Endothelial cell of umbilical vein (primary cell): ENCODE data around the gene AKAP6. TPM values are rescaled to one million over a fixed set of nuclear protein-coding genes. Genes with fewer than 3 reads are reported as not detected.
"Not testable (repeated sequence)": the region's sequence is repeated elsewhere in the genome, so short reads cannot be mapped to it uniquely, and the experiment has no call there.

Experiments used
- BruUV-seq: library from RNA; stranded (reverse); fragments of 400-500 nt; replicated peaks from 2 replicates; lab custom pipeline; 2021; lab: Mats Ljungman, UMichigan
- CTCF ChIA-PET: fragments of 300-600, 350-600 bp; sonication (Branson Sonifier 250); formaldehyde crosslinking; loops from one replicate; lab custom pipeline; 2021; ENCODE audit warnings: antibody characterized with exemption, inconsistent platforms; lab: Charles Lee
- POLR2A ChIA-PET: fragments of 300-600, 350-600 bp; sonication (Branson Sonifier 250); formaldehyde crosslinking; loops from one replicate; lab custom pipeline; 2021; ENCODE audit warnings: antibody characterized with exemption, inconsistent platforms; lab: Charles Lee
- DNase-seq: peaks from one replicate; pipeline ENCODE4 v3.0.0-alpha.2; 2011; ENCODE audit warnings: low read depth, low spot score
- FAIRE-seq: peaks from 2 replicates; lab custom pipeline; 2011; peaks lifted over from hg19 to GRCh38; lab: Jason Lieb, UNC
- H2AFZ ChIP-seq: 2 replicates; pipeline ENCODE4 v1.6.0; 2012; ENCODE audit warnings: low read depth, low read length, control low read depth, inconsistent platforms
- H3K27ac ChIP-seq: 2 replicates; pipeline ENCODE4 v1.5.1; 2011; ENCODE audit warnings: low read depth, mild to moderate bottlenecking, control low read depth, low read length, moderate library complexity; ENCODE audit not compliant: insufficient read depth
- H3K27me3 ChIP-seq, 2 experiments: 2 replicates each; pipeline versions ENCODE4 v1.6.0 to v1.6.1; 2011; ENCODE audit warnings: low read length in 2 of 2, mixed read lengths in 1 of 2; ENCODE audit not compliant: control insufficient read depth in 2 of 2, insufficient read depth in 2 of 2
- H3K36me3 ChIP-seq, 2 experiments: 2 replicates in 1 of 2; 3 replicates in 1 of 2; pipeline ENCODE4 v1.5.1; 2011; ENCODE audit warnings: low read length in 2 of 2, mild to moderate bottlenecking in 1 of 2, moderate library complexity in 1 of 2; ENCODE audit not compliant: control insufficient read depth in 2 of 2, insufficient read depth in 2 of 2; ENCODE audit errors: extremely low read depth in 1 of 2
- H3K4me1 ChIP-seq: 3 replicates; pipeline ENCODE4 v1.5.1; 2011; ENCODE audit warnings: mild to moderate bottlenecking, low read length; ENCODE audit not compliant: control insufficient read depth, insufficient read depth; ENCODE audit errors: extremely low read depth
- H3K4me2 ChIP-seq: 2 replicates; pipeline ENCODE4 v1.6.1; 2011; ENCODE audit warnings: low read length, control low read depth, mixed read lengths; ENCODE audit not compliant: insufficient read depth
- H3K4me3 ChIP-seq, 3 experiments: fragments of 200-600 bp in 1 of 3; sonication (generic), shearing (Covaris generic) in 1 of 3; replicated peaks in 1 of 3; 2 replicates each; pipeline ENCODE4 v1.5.1; 2011 to 2016; ENCODE audit warnings: control low read depth in 3 of 3, low read length in 3 of 3, mild to moderate bottlenecking in 2 of 3, inconsistent platforms in 1 of 3, low read depth in 1 of 3, moderate library complexity in 1 of 3; ENCODE audit not compliant: insufficient read depth in 1 of 3
- H3K79me2 ChIP-seq: 2 replicates; pipeline ENCODE4 v1.6.0; 2012; ENCODE audit warnings: low read length, inconsistent platforms; ENCODE audit not compliant: control insufficient read depth, insufficient read depth
- H3K9ac ChIP-seq: replicated peaks from 2 replicates; pipeline ENCODE3; 2011; ENCODE audit warnings: low read length, control low read depth; ENCODE audit not compliant: insufficient read depth; ENCODE audit errors: extremely low read depth
- H3K9me1 ChIP-seq: replicated peaks from 3 replicates; pipeline ENCODE4 v1.6.0; 2011; ENCODE audit warnings: mild to moderate bottlenecking, low read length; ENCODE audit not compliant: control insufficient read depth, insufficient read depth; ENCODE audit errors: extremely low read depth
- H3K9me3 ChIP-seq: replicated peaks from 2 replicates; pipeline ENCODE4 v1.5.1; 2012; ENCODE audit warnings: low read length, inconsistent platforms; ENCODE audit not compliant: control insufficient read depth, insufficient read depth
- H4K20me1 ChIP-seq: replicated peaks from 2 replicates; pipeline ENCODE3; 2011; ENCODE audit warnings: mild to moderate bottlenecking, low read length; ENCODE audit not compliant: control insufficient read depth, insufficient read depth; ENCODE audit errors: extremely low read depth
- CTCF ChIP-seq, 2 donors: IDR thresholded peaks; 1 replicate in 1 of 2; 2 replicates in 1 of 2; pipeline ENCODE4 v1.5.1; 2011; ENCODE audit warnings: low read length in 2 of 2, mild to moderate bottlenecking in 2 of 2, moderate library complexity in 2 of 2, control low read depth in 1 of 2, inconsistent platforms in 1 of 2, low read depth in 1 of 2; ENCODE audit not compliant: insufficient read depth in 1 of 2; ENCODE audit errors: extremely low read depth in 1 of 2
- EZH2 ChIP-seq: IDR thresholded peaks from 2 replicates; pipeline ENCODE4 v1.6.1; 2012; ENCODE audit warnings: borderline replicate concordance, low read depth, mild to moderate bottlenecking, moderate library complexity, low read length, inconsistent platforms; ENCODE audit not compliant: severe bottlenecking
- FOS ChIP-seq: IDR thresholded peaks from 2 replicates; pipeline ENCODE4 v1.6.1; 2011; ENCODE audit warnings: mild to moderate bottlenecking, low read length, moderate library complexity, borderline replicate concordance; ENCODE audit not compliant: insufficient read depth
- GATA2 ChIP-seq: IDR thresholded peaks from 2 replicates; pipeline ENCODE4 v1.7.0; 2011; ENCODE audit warnings: low read depth, mild to moderate bottlenecking, moderate library complexity, mixed read lengths, low read length; ENCODE audit not compliant: insufficient read length, insufficient read depth
- JUN ChIP-seq: IDR thresholded peaks from 2 replicates; pipeline ENCODE4 v1.6.1; 2011; ENCODE audit warnings: borderline replicate concordance, low read depth; ENCODE audit not compliant: insufficient read length, insufficient read depth
- MAX ChIP-seq: IDR thresholded peaks from 2 replicates; pipeline ENCODE4 v1.6.1; 2011; ENCODE audit not compliant: insufficient read depth, insufficient read length
- MYC ChIP-seq: IDR thresholded peaks from one replicate; pipeline ENCODE4 v1.6.1; 2011; ENCODE audit warnings: mild to moderate bottlenecking, low read depth, low read length
- POLR2A ChIP-seq: IDR thresholded peaks from 2 replicates; pipeline ENCODE4 v1.6.1; 2012; ENCODE audit warnings: low read depth, mild to moderate bottlenecking, control low read depth, low read length
- POLR2AphosphoS5 ChIP-seq: IDR thresholded peaks from 2 replicates; pipeline ENCODE4 v1.6.1; 2012; ENCODE audit warnings: low read depth, mild to moderate bottlenecking, control low read depth, low read length, moderate library complexity; ENCODE audit not compliant: insufficient read depth
- dilution Hi-C: fragments of 300-500 bp; cut with MboI; formaldehyde crosslinking; loops from one replicate; pipeline ENCODE4 v1.15.0; 2019; ENCODE audit warnings: low sequenced_read_pairs; ENCODE audit not compliant: extremely low pct_ligation_motif_present
- intact Hi-C: fragments of 100-400 bp; cut with micrococcal nuclease; formaldehyde crosslinking; loops from one replicate; pipeline ENCODE4 v1.10.0; 2022
- polyA plus RNA-seq, 4 experiments: library from polyadenylated mRNA; depleted of rRNA in 3 of 4; stranded (reverse) in 3 of 4; unstranded in 1 of 4; fragments of >200 nt; gene quantifications; 2 replicates each; pipeline versions ENCODE4 v1.2.1 to v1.2.3, GENCODE V29; 2011 to 2012; ENCODE audit warnings: missing spikeins in 1 of 4
- total RNA-seq: library from RNA; stranded (reverse); gene quantifications from 2 replicates; pipeline ENCODE4 v1.2.3, GENCODE V29; 2021

The AKAP6 gene
- total and polyA plus RNA-seq, 2 donors (not counting 3 experiments of a cell fraction or from before 2014, with no cell fraction given): 0.03 to 0.49 TPM

GRCh38 chr14:32460267-32460666 is 131.2 kb downstream of the AKAP6 start:
- no peak overlapping the region for H3K27ac ChIP-seq
- no peaks in the 10 kb centered on the region for H3K27me3 ChIP-seq
- ChIA-PET CTCF (interaction anchor here (0.9 to 1.6 kb wide), 2 partner anchors 9 to 12 kb away, joined by 3 to 4 read pairs; no protein-coding TSS in a partner anchor), POLR2A (no interaction called here)
- intact Hi-C loops (no loop called here), dilution Hi-C loops (no loop called here)
- TF ChIP-seq POLR2AphosphoS5: no peak
- no peak for TF ChIP-seq CTCF (IDR thresholded peaks at IDR 0.05; ENCODE audit: extremely low read depth in 1 of 2, insufficient read depth in 1 of 2, low read depth in 1 of 2, low read length in 2 of 2)
- no peak for TF ChIP-seq EZH2
- TF ChIP-seq GATA2: no peak
- TF ChIP-seq FOS: no peak
- TF ChIP-seq POLR2A: no peak
- no peak for TF ChIP-seq JUN
- TF ChIP-seq MAX: no peak
- no peak for TF ChIP-seq MYC
- no peaks in the 10 kb centered on the region for H3K4me1 ChIP-seq
- no peak overlapping the region for H3K4me3 ChIP-seq
- no peak overlapping the region for H3K9ac ChIP-seq
- BruUV-seq: no TSS peak
- H3K4me2 ChIP-seq: no peak overlapping the region
- H4K20me1 ChIP-seq: no peaks in the 10 kb centered on the region
- no peaks in the 10 kb centered on the region for H3K9me3 ChIP-seq
- no peaks in the 10 kb centered on the region for H3K79me2 ChIP-seq
- FAIRE-seq: no peak
- no peaks in the 10 kb centered on the region for H3K36me3 ChIP-seq
- no peak for DNase-seq
- H2AFZ ChIP-seq: no peak overlapping the region
- no peaks in the 10 kb centered on the region for H3K9me1 ChIP-seq

GRCh38 chr14:32462553-32462952 is 133.5 kb downstream of the AKAP6 start:
- H3K4me2 ChIP-seq, POLR2A ChIA-PET, H4K20me1 ChIP-seq, H3K27me3 ChIP-seq, H3K4me3 ChIP-seq, intact Hi-C loops, H3K27ac ChIP-seq, H3K4me1 ChIP-seq, FAIRE-seq, BruUV-seq, H3K9me1 ChIP-seq, DNase-seq, H2AFZ ChIP-seq, H3K9me3 ChIP-seq, dilution Hi-C loops, H3K79me2 ChIP-seq, H3K9ac ChIP-seq, H3K36me3 ChIP-seq: not testable (repeated sequence)
- CTCF ChIA-PET: interaction anchor here (1.3 kb wide), 1 partner anchor 51 kb away, joined by 5 read pairs; no protein-coding TSS in a partner anchor
